Superior temporal gyrus (tissue), 1 donor: ENCODE results near the gene RPLP2.

ENCODE experiments used
- DNase-seq: peaks from one replicate; pipeline ENCODE4 v3.0.0-alpha.2; 2016; ENCODE audit errors: extremely low spot score

RPLP2 gene

GRCh38 chr11:773830-774229 lies 35.9 kb upstream of the RPLP2 start:
- DNase-seq, result no peak

GRCh38 chr11:774873-775592 lies 34.7 kb upstream of the RPLP2 start:
- no peak for DNase-seq

- DNase-seq, result no peak
Observed at GRCh38 chr11:776263-776560, 33.6 kb upstream of the RPLP2 start.

GRCh38 chr11:776561-777287 lies 33.0 kb upstream of the RPLP2 start:
- DNase-seq, result no peak

- DNase-seq, result peak; percentile 87
Observed at GRCh38 chr11:777288-778255, 32.2 kb upstream of the RPLP2 start, which contains the start of gene GATD1. Gene GATD1, minus strand, starts transcription at chr11:777487. Its CDS starts 25 bp downstream, at chr11:777462.

GRCh38 chr11:778976-779954 lies 30.5 kb upstream of the RPLP2 start:
- DNase-seq, result no peak

GRCh38 chr11:779955-780532 lies 29.7 kb upstream of the RPLP2 start:
- no peak for DNase-seq

- DNase-seq, result no peak
Observed at GRCh38 chr11:782264-783174, 27.2 kb upstream of the RPLP2 start.

- DNase-seq, result peak; percentile 88
Observed at GRCh38 chr11:783581-784015, 26.2 kb upstream of the RPLP2 start.

GRCh38 chr11:786235-787083 lies 23.3 kb upstream of the RPLP2 start:
- DNase-seq, result no peak

- no peak for DNase-seq
Observed at GRCh38 chr11:787084-787675, 22.6 kb upstream of the RPLP2 start.

- no peak for DNase-seq
Observed at GRCh38 chr11:788009-788640, 21.6 kb upstream of the RPLP2 start.

GRCh38 chr11:788953-789940 lies 20.5 kb upstream of the RPLP2 start:
- no peak for DNase-seq

GRCh38 chr11:789943-790342 lies 19.8 kb upstream of the RPLP2 start, which contains the start of gene CEND1:
Gene CEND1, minus strand, starts transcription at chr11:790090. Its CDS starts 1,514 bp downstream, at chr11:788576.
- peak; percentile 78 for DNase-seq

- DNase-seq, result no peak
Observed at GRCh38 chr11:790721-791564, 18.8 kb upstream of the RPLP2 start.
